ENCODE data around the gene POC1A. TPM values are rescaled to one million over a fixed set of nuclear protein-coding genes. Genes with fewer than 3 reads are reported as not detected.

POC1A gene
- total and polyA plus RNA-seq, 9 of the 15 experiments (the other 6 are each of a cell fraction or from before 2014, with no cell fraction given) = 7.2 to 17.5 (median 12.1) TPM

GRCh38 chr3:52080830-52081719 is 73.1 kb downstream of the POC1A start (continued):
- TF ChIP-seq, protein P1, sequence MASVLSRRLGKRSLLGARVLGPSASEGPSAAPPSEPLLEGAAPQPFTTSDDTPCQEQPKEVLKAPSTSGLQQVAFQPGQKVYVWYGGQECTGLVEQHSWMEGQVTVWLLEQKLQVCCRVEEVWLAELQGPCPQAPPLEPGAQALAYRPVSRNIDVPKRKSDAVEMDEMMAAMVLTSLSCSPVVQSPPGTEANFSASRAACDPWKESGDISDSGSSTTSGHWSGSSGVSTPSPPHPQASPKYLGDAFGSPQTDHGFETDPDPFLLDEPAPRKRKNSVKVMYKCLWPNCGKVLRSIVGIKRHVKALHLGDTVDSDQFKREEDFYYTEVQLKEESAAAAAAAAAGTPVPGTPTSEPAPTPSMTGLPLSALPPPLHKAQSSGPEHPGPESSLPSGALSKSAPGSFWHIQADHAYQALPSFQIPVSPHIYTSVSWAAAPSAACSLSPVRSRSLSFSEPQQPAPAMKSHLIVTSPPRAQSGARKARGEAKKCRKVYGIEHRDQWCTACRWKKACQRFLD (CRISPR knock-in tag; IDR thresholded peaks at IDR 0.05) = no peak
- TF ChIP-seq CXXC5 (CRISPR knock-in tag; IDR thresholded peaks at IDR 0.05) (peak; percentile 32), RBBP5 (IDR thresholded peaks at IDR 0.05; ENCODE audit: borderline replicate concordance, insufficient read depth, low read length, poor library complexity, severe bottlenecking) (peak; percentile 32)

DNA sequence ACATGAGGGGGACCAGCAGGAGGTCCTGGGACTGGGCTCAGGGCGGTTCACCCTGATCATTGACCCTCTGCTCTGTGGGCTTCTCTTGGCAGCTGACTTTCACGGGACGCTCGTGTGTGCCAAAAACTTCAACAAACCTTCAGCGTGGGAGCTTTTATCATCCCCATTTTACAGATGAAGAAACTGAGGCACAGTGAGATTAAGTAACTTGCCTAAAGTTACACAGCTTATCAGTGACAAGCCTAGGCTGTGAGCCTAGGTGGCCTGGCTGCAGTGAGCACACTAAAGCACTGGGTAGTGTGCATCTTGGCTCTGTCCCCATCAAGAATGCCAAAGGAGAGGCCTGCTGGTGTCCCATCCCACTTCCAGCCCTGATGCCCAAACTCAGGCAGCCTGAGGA is 74.3 kb downstream of the POC1A start:
- FAIRE-seq (no peak), ATAC-seq (no peak), DNase-seq (ENCODE audit: extremely low read depth in 1 of 4, low spot score in 3 of 4) (no peak)
- H2AFZ ChIP-seq (ENCODE audit: low read depth, low read length) = no peak overlapping the region
- no peaks in the 10 kb centered on the region for H3K9me3 ChIP-seq (replicated peaks; ENCODE audit: control insufficient read depth, insufficient read depth, low read depth, low read length)
- H3K4me1 ChIP-seq (replicated peaks in 1 of 2; ENCODE audit: control insufficient read depth in 2 of 2, insufficient read depth in 2 of 2, low read length in 2 of 2) = peaks cover 23 to 53% of the 10 kb centered on the region in 2 experiments
- intact Hi-C loops (cut with micrococcal nuclease) = no loop called here
- ChIA-PET POLR2A (interaction anchor here (0.6 to 0.8 kb wide), 2 partner anchors 11 to 1428 kb away, joined by 3 to 4 read pairs; no protein-coding TSS in a partner anchor), CTCF (ENCODE audit: low intra/inter-chr PET ratio) (no interaction called here)
- no peak overlapping the region for H3K4me2 ChIP-seq (ENCODE audit: insufficient read depth, low read length)
- H3K27me3 ChIP-seq (ENCODE audit: control insufficient read depth in 2 of 2, insufficient read depth in 2 of 2, low read length in 2 of 2) = no peaks in the 10 kb centered on the region
- no peaks in the 10 kb centered on the region for H3K79me2 ChIP-seq (ENCODE audit: control insufficient read depth, insufficient read depth, low read length)
- WGBS (ENCODE audit: insufficient coverage, low coverage, missing lambda C conversion rate) = 97% methylated on average over 4 of the region's 5 CpGs
- peaks cover 11% of the 10 kb centered on the region; the same call in 2 of the 3 replicates for H3K36me3 ChIP-seq (ENCODE audit: control insufficient read depth, insufficient read depth, low read length)
- no peak overlapping the region for H3K4me3 ChIP-seq
- H3K9ac ChIP-seq (ENCODE audit: insufficient read depth in 1 of 2, low read depth in 2 of 2, low read length in 2 of 2) = peak overlapping the region in 1 of 2 experiments; percentile 73; a peak in 2 of 4 replicates
- H3K27ac ChIP-seq (ENCODE audit: extremely low read depth, low read depth, low read length) = no peak overlapping the region
- BruUV-seq (replicated peaks) = no TSS peak
- TF ChIP-seq RBM25 (IDR thresholded peaks at IDR 0.05; ENCODE audit: low read depth, low read length, severe bottlenecking) (peak; percentile 63), TFAM (CRISPR knock-in tag; conservative IDR thresholded peaks at IDR 0.05) (no peak), BCOR (IDR thresholded peaks at IDR 0.05) (peak; percentile 73; the same call in 1 of the 2 replicates), KDM1A (IDR thresholded peaks at IDR 0.05) (peak; percentile 42 to 63; a peak in 3 of 4 replicates)
- in situ Hi-C loops (cut with MboI) = no loop called here
- H4K20me1 ChIP-seq (replicated peaks; ENCODE audit: control insufficient read depth, insufficient read depth, low read length) = no peaks in the 10 kb centered on the region
- H3K9me1 ChIP-seq (ENCODE audit: control insufficient read depth, insufficient read depth, low read length) = no peaks in the 10 kb centered on the region

Data from K562 (cell line).